GM21515 (cell line): ENCODE measurements around the gene FAM180A.

ENCODE experiments used
- ATAC-seq: cut with Tn5 transposase; IDR thresholded peaks from one replicate; pipeline ENCODE4 v1.9.1; 2021; ENCODE audit not compliant: unreplicated experiment

FAM180A gene

DNA sequence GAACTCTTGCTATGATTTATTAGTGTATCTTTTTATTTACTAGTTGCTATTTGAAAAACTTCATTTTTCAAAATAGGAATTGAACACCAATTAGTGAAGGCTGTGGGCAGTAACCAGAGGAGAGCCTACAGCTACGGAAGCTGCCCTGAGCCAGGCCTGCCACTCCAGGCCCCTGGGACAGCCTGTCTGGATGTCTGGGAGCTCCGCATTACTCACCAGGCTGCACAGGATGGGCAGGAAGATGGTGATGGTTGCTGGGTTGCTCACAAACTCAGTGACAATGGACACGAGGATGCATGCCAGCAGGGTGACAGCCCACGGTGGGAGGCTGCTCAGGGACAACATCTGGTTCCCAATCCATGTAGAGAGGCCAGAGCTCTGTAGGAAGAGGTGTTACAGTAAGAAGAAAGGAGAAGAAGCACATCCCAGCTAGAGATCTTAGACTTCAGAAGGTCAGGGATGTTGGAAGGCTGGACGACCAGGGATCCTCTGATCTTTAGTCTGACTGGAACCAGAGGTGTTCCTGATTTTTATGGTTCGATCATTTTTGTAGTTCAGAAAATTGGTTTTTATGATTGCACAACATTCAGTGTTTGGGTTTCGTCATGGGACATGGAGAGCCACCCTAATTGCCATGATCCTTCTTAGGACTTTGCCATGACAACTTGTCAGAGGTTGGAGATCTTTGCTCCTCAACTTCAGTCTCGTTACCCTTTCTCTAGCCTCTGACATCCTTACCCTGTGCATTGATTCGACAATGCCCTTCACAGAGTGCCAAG, 63.1 kb downstream of the FAM180A start:
- ATAC-seq = no peak

DNA sequence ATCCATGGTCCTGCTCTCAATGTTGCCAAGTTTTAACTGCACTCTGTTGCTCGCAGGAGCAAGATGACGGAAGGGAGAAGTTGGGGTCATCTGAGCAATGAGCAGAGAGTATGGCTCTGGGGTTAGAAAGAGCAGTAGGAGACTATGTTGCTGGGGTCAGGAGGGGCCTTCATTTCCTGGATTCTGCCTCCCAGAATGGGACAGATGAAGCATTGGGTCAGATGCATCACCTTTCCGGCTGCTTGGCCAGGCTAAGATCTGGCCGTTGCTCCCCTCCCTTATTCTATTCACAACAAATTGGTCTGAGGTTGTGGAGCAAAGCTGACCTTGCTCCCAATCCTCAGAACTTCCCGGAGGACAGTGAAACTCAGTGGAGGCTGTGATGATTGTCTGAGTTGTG, 63.9 kb downstream of the FAM180A start:
- no peak for ATAC-seq

DNA sequence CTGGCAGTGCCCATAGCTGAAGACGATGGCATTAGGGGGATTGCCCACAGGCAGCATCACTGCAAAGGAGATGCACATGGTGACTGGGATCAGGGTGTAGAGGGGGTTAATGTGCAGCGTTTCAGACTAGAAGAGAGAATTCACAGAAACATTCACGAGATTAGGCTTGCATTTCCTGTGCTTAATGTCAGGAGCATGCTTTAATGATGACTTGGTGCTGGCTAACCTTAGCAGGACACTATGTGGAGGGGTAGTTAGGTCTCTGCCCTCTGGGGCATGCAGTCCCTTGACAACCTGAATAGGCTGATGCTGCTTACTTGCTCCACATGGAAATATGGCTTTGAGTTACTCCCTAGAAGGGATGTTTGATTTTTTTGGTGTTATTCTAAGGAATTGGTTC, 64.5 kb downstream of the FAM180A start:
- no peak for ATAC-seq

DNA sequence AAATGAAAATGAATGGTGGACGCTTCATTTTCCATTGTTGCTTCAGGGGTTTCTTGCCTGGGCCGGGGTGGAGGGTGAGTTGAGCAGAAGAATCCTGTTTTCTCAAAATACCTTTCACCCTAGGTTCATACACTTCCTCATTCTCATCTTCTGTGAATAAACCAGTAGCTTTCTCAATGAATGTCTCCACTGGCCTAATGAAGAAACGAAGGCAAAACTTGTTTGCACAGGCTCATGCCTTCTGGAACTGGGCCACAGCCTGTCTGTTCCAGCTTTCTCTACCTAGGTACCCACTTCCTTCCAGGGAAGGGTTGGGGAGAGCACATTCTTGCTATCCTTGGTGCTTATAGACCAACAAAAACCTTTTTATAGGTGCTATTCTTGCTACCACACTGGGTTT, 65.0 kb downstream of the FAM180A start:
- no peak for ATAC-seq

DNA sequence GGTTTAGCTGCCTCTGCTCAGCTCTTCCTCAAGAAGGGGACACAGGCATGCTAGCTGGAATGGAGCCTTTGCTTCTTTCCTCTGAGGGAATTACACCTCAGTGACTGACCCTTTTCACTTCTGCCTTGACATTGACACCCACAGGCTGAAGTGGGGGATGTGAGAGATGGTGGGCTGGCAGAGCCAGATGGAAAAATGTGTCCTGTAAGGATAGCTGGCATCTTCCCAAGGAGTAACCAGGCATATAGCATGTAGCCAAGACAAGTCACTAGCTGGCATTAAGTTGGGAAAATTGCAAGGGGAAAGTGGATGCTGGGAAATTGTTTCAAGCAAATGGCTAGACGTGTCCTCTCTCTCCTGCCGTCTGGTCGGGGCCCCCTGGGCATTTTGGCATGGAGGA, 66.4 kb downstream of the FAM180A start:
- ATAC-seq = no peak

DNA sequence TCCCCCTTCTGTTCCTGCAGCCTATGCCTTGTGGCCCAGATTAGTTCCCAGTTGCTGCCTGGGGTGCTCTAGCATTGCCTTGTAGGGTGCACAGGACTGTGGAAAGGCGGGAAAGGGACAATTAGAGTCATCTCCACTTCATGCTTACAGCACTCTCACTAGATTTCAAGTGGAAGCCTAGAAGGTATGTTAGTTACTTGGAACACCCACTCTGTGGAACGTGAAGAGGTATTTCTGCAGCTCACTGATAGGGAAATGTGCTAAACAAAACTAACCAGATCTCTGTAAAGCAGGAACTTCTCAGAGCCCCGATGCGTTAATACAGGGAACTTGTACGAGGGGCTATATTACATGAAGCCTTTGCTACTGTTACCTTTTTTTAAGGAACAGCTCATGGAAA, 66.9 kb downstream of the FAM180A start:
- ATAC-seq = no peak
